A673 (cell line): Measurements from ENCODE around the gene FUT9.

Source experiments
- CTCF ChIP-seq: fragments of 300-800, 200-600 bp; sonication (generic); conservative IDR thresholded peaks from 2 replicates; pipeline ENCODE4 v1.5.1; 2017; ENCODE audit warnings: low read depth, mild to moderate bottlenecking, antibody characterized with exemption, low read length, moderate library complexity, mixed read lengths
- EZH2 ChIP-seq: fragments of 200-600 bp; sonication (generic); IDR thresholded peaks from 2 replicates; pipeline ENCODE4 v1.6.1; 2017; ENCODE audit warnings: borderline replicate concordance, low read depth, mild to moderate bottlenecking, mixed read lengths, antibody characterized with exemption, low read length; ENCODE audit not compliant: poor library complexity, severe bottlenecking

- no peak for TF ChIP-seq EZH2
- TF ChIP-seq CTCF, result no peak
Measured at GRCh38 chr6:95978230-95978629, 37.5 kb upstream of the FUT9 start.
